ENCODE data around the gene OLFM3. TPM values are rescaled to one million over a fixed set of nuclear protein-coding genes. Genes with fewer than 3 reads are reported as not detected.

The OLFM3 gene
- total RNA-seq, 2 donors from 2014 or later, result not detected

- no peak for ATAC-seq (ENCODE audit: insufficient number of reproducible peaks, low FRiP score, low read depth)
- H3K9me3 ChIP-seq, result no peaks in the 10 kb centered on the region
- H3K36me3 ChIP-seq, result no peaks in the 10 kb centered on the region
- H3K27me3 ChIP-seq (replicated peaks; ENCODE audit: insufficient read depth), result no peaks in the 10 kb centered on the region
- DNase-seq (ENCODE audit: low spot score), result no peak
- no peak for TF ChIP-seq CTCF (IDR thresholded peaks at IDR 0.05)
- H3K4me3 ChIP-seq, result no peak overlapping the region
- H3K27ac ChIP-seq, result no peak overlapping the region
- H3K4me1 ChIP-seq (ENCODE audit: control insufficient read depth in 1 of 2, low read depth in 2 of 2), result no peaks in the 10 kb centered on the region
Measured at GRCh38 chr1:101835988-101836387, 160.7 kb downstream of the OLFM3 start.

GRCh38 chr1:101833312-101833711 is 163.4 kb downstream of the OLFM3 start:
- TF ChIP-seq CTCF (IDR thresholded peaks at IDR 0.05), result no peak
- H3K36me3 ChIP-seq, result no peaks in the 10 kb centered on the region
- no peaks in the 10 kb centered on the region for H3K4me1 ChIP-seq (ENCODE audit: control insufficient read depth in 1 of 2, low read depth in 2 of 2)
- H3K9me3 ChIP-seq, result no peaks in the 10 kb centered on the region
- H3K4me3 ChIP-seq, result no peak overlapping the region
- DNase-seq (ENCODE audit: low spot score) (no peak), ATAC-seq (ENCODE audit: insufficient number of reproducible peaks, low FRiP score, low read depth) (no peak)
- no peak overlapping the region for H3K27ac ChIP-seq
- no peaks in the 10 kb centered on the region for H3K27me3 ChIP-seq (replicated peaks; ENCODE audit: insufficient read depth)

- Histone ChIP-seq H3K4me3 (no peak overlapping the region), H3K36me3 (no peaks in the 10 kb centered on the region), H3K4me1 (ENCODE audit: control insufficient read depth in 1 of 2, low read depth in 2 of 2) (no peaks in the 10 kb centered on the region), H3K27me3 (replicated peaks; ENCODE audit: insufficient read depth) (no peaks in the 10 kb centered on the region), H3K27ac (no peak overlapping the region), H3K9me3 (no peaks in the 10 kb centered on the region)
- no peak for DNase-seq (ENCODE audit: low spot score)
- no peak for TF ChIP-seq CTCF (IDR thresholded peaks at IDR 0.05)
- ATAC-seq (ENCODE audit: insufficient number of reproducible peaks, low FRiP score, low read depth), result no peak
Measured at GRCh38 chr1:101826416-101826815, 170.3 kb downstream of the OLFM3 start.

- no peak for TF ChIP-seq CTCF (IDR thresholded peaks at IDR 0.05)
- Histone ChIP-seq H3K4me3 (no peak overlapping the region), H3K27me3 (replicated peaks; ENCODE audit: insufficient read depth) (no peaks in the 10 kb centered on the region), H3K9me3 (no peaks in the 10 kb centered on the region), H3K27ac (no peak overlapping the region), H3K4me1 (ENCODE audit: control insufficient read depth in 1 of 2, low read depth in 2 of 2) (no peaks in the 10 kb centered on the region), H3K36me3 (no peaks in the 10 kb centered on the region)
- DNase-seq (ENCODE audit: low spot score) (no peak), ATAC-seq (ENCODE audit: insufficient number of reproducible peaks, low FRiP score, low read depth) (no peak)
Measured at GRCh38 chr1:101820071-101820470, 176.7 kb downstream of the OLFM3 start.

- TF ChIP-seq CTCF (IDR thresholded peaks at IDR 0.05), result no peak
- Histone ChIP-seq H3K4me1 (ENCODE audit: control insufficient read depth in 1 of 2, low read depth in 2 of 2) (no peaks in the 10 kb centered on the region), H3K9me3 (no peaks in the 10 kb centered on the region), H3K4me3 (no peak overlapping the region), H3K27ac (no peak overlapping the region), H3K27me3 (replicated peaks; ENCODE audit: insufficient read depth) (no peaks in the 10 kb centered on the region), H3K36me3 (no peaks in the 10 kb centered on the region)
- ATAC-seq (ENCODE audit: insufficient number of reproducible peaks, low FRiP score, low read depth), result no peak
- DNase-seq (ENCODE audit: low spot score), result no peak
Measured at GRCh38 chr1:101816262-101816661, 180.5 kb downstream of the OLFM3 start.
